DND-41 (cell line): ENCODE results near the gene C14orf119.

Experiments
- EZH2 ChIP-seq: IDR thresholded peaks from 3 replicates; pipeline ENCODE4 v1.6.1; 2012; ENCODE audit warnings: borderline replicate concordance, low read depth, mild to moderate bottlenecking, moderate library complexity, low read length, inconsistent platforms; ENCODE audit not compliant: severe bottlenecking
- TF ChIP-seq, protein P1 (sequence below): IDR thresholded peaks from 2 replicates; pipeline ENCODE4 v1.5.1; 2012; ENCODE audit warnings: borderline replicate concordance, low read length, moderate library complexity, mild to moderate bottlenecking; ENCODE audit not compliant: poor library complexity, severe bottlenecking; ENCODE audit errors: extremely low read depth

- TF ChIP-seq, protein P1, sequence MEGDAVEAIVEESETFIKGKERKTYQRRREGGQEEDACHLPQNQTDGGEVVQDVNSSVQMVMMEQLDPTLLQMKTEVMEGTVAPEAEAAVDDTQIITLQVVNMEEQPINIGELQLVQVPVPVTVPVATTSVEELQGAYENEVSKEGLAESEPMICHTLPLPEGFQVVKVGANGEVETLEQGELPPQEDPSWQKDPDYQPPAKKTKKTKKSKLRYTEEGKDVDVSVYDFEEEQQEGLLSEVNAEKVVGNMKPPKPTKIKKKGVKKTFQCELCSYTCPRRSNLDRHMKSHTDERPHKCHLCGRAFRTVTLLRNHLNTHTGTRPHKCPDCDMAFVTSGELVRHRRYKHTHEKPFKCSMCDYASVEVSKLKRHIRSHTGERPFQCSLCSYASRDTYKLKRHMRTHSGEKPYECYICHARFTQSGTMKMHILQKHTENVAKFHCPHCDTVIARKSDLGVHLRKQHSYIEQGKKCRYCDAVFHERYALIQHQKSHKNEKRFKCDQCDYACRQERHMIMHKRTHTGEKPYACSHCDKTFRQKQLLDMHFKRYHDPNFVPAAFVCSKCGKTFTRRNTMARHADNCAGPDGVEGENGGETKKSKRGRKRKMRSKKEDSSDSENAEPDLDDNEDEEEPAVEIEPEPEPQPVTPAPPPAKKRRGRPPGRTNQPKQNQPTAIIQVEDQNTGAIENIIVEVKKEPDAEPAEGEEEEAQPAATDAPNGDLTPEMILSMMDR, result no peak
- TF ChIP-seq EZH2, result no peak
These were observed 29.7 kb downstream of the C14orf119 start for GRCh38 chr14:23125011-23125410.
